Inflammatory macrophage treated with lipopolysaccharide for 1 hour (primary cell): ENCODE measurements around the gene TRIM29.
"Not testable (repeated sequence)": the region's sequence is repeated elsewhere in the genome, so short reads cannot be mapped to it uniquely, and the experiment has no call there.

ENCODE experiments used
- DNase-seq, 2 donors: peaks; one replicate each; pipeline ENCODE4 v3.0.0-alpha.2; 2020 to 2022

TRIM29 gene

DNA sequence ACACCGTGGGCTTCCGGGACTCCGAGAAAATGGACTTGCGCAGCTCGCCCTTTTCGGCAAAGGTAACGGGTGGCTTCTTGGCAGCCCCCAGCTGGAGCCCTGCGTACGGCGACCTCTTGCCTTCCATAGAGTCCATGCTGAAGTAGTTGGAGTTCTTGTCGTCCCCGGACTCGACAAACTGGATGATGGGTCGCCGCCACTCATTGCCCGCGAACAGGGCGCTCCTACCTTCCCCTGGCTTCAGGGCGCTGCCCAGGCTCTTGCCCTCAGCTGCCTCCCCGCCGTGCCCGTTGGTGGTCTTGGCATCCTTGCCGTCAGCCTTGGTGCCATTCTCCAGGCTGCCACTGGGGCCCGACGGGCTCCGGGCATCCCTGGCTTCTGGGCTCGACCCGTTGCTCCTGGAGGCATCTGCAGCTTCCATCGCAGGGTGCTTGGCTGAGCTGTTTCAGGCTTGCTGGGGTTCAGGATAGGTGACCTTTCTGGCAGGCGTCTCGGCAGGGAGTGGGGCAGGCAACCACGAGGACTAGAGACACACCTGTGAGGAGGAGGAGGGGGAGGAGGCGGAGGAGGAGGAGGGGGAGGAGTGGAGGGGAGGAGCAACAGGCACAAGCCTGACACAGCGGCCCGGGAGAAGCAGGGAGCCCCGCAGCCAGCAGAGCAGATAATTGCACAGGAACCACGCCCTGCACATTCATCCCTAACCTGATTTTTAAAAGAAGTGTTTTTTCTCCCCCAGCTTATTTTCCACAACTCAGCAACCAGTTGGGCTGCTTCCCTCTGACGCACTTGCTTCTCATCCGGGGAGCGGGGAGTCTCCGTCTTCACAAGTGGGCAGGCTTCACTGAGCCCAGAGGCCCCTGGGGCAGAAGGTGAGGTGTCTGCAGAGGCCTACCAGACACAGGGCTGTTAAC, at the start of gene TRIM29:
Gene TRIM29, minus strand, starts transcription at position 503 of the 911 bp plus-strand sequence. Its CDS starts 82 bp downstream, at position 421.
- no peak for DNase-seq

DNA sequence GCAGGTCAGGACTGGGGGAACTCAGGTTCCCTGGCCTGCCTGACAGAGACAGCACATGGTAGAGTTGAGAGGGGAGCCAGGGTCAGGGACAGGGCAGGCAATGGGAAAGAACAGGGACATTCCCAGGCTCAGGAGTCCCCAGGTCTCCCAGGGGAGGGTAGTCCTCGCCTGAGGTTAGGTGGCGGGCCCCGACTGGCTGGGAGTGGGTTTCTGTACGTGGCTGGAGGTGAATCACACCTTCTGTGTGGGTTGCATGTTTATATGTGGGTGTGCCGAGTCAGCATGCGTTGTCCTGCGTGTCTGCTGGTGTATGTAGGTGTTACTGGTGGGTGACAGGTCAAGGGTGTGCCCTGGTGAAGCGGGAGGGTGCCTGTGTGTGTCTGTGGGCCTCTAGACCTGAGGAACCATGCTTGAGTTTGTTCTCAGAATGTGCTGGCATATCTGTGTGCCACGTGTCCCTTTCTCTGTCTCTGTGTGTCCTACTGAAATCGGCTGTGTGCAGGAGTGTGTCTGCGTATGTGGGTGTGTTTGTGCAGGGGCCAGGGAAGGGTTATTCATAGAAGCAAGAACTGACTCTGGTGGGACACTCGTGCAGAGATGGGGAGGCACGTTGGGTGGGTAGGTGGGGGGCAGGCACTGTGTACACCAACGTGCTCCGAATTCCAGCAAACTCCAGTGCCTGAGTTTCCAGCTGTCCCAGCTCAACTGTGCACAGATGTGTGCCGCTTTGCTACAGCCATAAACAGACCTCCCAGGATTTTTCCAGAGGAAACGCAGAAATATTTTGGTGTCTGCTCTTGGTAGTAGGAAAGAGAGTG, 49.1 kb upstream of the TRIM29 start:
- peak in 1 of 2 donors; percentile 56 for DNase-seq

GRCh38 chr11:120186456-120186773, 48.5 kb upstream of the TRIM29 start:
- DNase-seq = no peak

DNA sequence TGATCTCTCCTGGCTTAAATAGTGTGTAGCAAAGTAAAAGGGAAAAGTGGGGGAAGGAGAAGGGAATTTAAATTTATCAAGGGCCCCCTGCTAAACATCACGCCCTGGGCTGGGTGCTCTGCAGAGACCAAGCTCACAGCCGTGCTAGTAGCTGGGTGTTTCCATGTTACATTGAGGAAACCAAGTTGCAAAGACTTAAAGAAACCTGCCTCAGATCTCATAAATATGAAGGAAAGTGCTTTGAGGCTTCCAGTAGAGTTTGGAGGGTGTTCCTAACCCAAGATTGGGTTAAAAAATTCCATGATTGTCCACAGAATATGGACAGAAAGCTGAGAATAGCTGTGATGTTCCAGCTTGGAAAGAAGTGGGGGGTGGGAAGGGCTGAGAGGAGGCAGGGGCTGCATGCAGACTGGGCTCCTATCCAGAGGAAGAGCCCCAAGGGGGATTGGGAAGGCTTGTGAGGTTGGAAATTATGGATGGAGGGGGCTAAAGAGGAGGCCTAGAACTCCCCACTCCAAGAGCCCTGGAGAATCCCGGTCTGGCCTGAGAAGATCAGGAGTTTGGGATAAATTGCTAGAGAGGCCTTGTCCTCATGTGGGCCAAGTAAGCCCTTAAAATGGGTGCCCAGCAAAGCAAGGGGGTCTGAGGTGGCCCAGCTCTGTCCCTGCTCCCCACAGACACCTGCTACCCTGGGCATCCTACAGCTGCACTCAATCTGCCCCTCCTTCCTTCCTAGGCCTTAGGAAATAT, 48.0 kb upstream of the TRIM29 start:
- no peak for DNase-seq

- no peak for DNase-seq
Observed at GRCh38 chr11:120184946-120185705, 47.2 kb upstream of the TRIM29 start.

DNA sequence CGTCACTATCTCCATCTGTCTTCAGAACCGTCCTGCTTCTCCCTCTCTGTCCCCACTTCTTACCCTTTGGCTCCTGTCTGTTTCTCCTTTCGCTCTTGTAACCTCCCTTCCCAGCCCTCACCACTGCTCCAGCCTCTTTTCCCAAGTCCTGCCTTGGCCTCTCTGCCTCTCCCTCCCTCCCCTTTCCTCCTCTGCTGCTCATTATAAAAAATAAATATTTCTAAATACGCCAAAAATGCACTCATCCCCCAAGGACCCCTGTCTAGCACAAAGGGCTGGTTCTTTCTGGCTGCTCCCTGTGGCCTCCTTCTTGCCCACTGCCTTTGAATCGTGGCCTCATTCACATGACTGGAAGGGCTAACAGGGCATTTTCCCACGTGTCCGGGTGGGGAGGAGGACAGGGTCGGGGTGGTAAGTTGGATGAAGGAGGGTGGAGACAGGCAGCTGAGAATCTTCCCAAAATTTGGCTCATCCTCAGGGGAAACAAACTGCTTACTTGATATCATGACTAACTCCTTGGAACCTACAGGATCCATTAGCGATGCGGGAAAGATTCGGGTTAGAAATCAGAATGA, 46.5 kb upstream of the TRIM29 start:
- no peak for DNase-seq

- no peak for DNase-seq
Observed at GRCh38 chr11:120183701-120184141, 45.8 kb upstream of the TRIM29 start.

- peak in 1 of 2 donors; percentile 38 for DNase-seq
Observed at GRCh38 chr11:120182790-120183491, 45.0 kb upstream of the TRIM29 start.

DNA sequence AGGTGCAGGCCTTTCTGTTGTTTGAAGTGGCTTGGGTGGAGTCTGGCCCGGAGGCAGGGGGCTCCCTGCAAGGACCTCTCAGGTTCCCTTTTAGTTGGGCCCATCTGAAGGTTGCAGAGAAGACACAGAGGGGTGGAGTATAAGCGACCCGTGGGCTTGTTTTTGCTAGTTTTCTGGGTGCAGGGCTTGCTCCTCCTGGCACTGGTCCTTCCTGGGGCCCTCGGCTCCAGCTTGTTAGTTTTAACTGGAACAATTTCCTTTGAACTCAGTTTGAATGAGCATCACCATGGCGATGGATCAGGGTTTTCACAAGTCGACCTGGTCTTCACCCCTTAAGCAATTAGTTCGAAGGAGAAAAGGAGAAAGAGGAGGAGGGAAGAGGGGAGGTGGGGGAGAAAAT, 44.5 kb upstream of the TRIM29 start:
- no peak for DNase-seq

DNA sequence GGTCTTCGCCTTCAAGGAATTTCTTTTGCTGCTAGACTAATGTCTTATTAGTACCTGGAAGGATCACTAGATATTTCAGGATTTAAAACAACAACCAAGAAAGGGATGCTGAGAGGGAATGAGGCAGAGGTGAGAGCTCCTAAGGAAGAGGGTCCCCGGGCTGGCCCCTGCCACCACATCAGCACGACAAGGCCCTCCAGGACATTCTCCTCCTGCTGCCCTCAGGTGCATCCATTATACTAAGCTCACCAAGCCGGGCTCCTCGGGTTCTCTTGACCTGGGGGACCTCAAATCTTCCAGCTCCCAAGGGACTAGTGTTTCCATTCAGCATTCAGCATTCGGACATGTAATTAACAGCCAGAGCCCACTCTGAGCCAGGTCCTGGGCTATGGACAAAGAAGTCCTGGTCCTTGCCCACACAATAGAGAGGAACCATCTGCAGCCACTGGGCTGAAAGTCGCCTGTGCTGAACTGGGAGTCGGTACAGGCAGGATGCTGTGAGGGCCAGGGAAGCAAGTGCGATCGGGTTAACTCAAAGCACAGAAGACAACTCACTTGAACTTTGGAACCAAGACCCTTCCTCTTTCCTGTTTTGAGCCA, 43.6 kb upstream of the TRIM29 start:
- DNase-seq = no peak

- peak in 1 of 2 donors; percentile 42 for DNase-seq
Observed at GRCh38 chr11:120180551-120181232, 42.8 kb upstream of the TRIM29 start.

DNA sequence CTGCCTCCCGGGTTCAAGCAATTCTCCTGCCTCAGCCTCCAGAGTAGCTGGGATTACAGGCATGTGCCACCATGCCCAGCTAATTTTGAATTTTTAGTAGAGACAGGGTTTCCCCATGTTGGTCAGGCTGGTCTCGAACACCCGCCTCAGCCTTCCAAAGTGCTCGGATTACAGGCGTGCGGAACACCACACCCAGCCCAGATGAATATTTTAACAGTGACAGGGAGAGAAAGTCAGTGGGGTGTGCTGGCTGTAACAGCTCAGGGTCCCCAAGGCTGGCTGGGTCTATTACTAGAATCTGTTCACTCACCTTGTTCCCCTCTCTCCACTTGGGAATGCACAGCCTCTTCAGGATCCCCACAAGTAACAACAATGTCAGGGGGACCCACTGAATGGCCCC, 42.1 kb upstream of the TRIM29 start:
- not testable (repeated sequence) for DNase-seq

GRCh38 chr11:120179057-120179672, 41.3 kb upstream of the TRIM29 start:
- no peak for DNase-seq

DNA sequence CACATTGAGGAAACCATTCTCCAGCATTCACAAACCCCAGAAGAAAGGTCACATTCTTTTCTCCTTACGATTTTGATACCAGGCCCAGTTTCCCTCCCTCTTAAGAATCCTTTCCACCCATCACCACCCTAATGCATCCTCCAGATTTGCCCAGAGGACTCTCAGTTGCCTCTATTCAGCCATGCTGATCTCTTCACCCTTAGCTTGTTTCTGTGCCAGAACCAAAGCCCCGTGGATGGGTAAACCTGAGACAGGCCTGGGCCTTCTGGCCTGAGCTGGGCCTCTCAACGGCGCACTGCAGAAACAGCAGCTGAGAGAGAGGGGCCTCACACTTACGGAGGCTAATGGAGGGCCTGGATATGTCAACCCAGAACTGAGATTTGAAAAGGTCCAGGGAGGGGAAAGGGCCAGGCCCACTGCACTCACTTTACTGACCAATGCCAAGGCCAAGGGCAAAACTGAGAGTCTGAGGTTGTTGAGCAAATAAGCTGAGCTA, 40.7 kb upstream of the TRIM29 start:
- DNase-seq = no peak

DNA sequence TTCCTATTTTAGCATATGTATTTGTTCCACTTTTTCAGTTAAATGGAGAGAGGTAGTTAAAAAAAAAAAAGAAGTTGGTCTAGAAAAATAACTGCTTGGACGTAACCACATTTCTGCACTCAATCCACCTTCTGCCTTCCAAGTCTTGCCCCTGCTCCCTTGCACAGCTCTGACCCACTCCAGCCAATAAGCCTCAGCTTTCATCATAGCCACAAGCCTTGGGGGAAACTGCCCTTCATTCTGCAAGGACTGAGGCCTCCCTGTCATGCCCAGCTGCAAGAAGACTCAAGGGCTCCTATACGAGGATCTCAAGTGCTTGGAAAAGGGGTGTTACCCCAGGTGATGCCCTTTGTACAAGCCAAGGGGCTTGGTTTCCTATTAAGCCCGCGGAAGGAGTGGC, 37.0 kb upstream of the TRIM29 start:
- DNase-seq = no peak

- peak; percentile 36 to 60 for DNase-seq
Observed at GRCh38 chr11:120173807-120174206, 35.9 kb upstream of the TRIM29 start.

DNA sequence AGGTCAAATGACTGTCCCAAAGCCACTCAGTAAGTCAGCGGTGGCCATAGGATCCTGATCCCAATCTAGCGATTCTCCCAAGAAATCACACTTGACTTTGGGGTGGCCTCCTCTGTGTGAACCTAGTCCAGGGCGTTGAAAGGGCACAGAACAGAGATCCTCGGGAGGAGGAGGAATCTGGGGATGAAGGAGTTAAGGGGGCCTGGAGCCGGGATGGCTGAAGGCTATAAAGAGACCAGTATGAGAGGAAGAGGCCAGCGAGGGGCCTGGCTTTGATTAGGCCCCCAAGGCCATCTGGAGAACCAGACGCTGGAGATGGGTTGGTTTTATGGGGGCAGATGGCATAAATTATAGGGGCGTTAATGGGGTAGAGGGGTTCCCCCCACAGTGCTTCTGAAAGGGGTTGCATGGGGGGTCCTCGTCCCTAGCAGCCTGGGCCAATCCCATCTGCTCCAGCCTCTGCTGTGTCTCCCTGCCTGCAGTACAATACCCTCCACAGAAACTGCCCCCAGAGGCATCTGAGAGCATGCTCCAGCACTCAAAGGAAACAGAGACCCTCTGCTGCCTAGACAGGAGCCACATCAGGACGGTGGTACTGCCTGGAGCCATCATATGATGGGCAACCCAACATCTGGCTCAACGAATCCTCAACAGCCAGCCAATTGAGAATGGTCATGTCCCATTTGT, 35.2 kb upstream of the TRIM29 start:
- DNase-seq = no peak

GRCh38 chr11:120172054-120172911, 34.4 kb upstream of the TRIM29 start:
- peak in 1 of 2 donors; percentile 73 for DNase-seq
